NCI-H2196 (cell line): ENCODE results near the gene AHNAK.
A peak's percentile ranks its signal among the peaks of the same experiment; 100 is the strongest.
"Not testable (repeated sequence)": the region's sequence is repeated elsewhere in the genome, so short reads cannot be mapped to it uniquely, and the experiment has no call there.

Experiments used
- DNase-seq: peaks from one replicate; lab custom pipeline; 2025; ENCODE audit not compliant: unreplicated experiment; lab: John Stamatoyannopoulos, UW

AHNAK gene, protein sequence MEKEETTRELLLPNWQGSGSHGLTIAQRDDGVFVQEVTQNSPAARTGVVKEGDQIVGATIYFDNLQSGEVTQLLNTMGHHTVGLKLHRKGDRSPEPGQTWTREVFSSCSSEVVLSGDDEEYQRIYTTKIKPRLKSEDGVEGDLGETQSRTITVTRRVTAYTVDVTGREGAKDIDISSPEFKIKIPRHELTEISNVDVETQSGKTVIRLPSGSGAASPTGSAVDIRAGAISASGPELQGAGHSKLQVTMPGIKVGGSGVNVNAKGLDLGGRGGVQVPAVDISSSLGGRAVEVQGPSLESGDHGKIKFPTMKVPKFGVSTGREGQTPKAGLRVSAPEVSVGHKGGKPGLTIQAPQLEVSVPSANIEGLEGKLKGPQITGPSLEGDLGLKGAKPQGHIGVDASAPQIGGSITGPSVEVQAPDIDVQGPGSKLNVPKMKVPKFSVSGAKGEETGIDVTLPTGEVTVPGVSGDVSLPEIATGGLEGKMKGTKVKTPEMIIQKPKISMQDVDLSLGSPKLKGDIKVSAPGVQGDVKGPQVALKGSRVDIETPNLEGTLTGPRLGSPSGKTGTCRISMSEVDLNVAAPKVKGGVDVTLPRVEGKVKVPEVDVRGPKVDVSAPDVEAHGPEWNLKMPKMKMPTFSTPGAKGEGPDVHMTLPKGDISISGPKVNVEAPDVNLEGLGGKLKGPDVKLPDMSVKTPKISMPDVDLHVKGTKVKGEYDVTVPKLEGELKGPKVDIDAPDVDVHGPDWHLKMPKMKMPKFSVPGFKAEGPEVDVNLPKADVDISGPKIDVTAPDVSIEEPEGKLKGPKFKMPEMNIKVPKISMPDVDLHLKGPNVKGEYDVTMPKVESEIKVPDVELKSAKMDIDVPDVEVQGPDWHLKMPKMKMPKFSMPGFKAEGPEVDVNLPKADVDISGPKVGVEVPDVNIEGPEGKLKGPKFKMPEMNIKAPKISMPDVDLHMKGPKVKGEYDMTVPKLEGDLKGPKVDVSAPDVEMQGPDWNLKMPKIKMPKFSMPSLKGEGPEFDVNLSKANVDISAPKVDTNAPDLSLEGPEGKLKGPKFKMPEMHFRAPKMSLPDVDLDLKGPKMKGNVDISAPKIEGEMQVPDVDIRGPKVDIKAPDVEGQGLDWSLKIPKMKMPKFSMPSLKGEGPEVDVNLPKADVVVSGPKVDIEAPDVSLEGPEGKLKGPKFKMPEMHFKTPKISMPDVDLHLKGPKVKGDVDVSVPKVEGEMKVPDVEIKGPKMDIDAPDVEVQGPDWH (N-terminal part only)

DNA sequence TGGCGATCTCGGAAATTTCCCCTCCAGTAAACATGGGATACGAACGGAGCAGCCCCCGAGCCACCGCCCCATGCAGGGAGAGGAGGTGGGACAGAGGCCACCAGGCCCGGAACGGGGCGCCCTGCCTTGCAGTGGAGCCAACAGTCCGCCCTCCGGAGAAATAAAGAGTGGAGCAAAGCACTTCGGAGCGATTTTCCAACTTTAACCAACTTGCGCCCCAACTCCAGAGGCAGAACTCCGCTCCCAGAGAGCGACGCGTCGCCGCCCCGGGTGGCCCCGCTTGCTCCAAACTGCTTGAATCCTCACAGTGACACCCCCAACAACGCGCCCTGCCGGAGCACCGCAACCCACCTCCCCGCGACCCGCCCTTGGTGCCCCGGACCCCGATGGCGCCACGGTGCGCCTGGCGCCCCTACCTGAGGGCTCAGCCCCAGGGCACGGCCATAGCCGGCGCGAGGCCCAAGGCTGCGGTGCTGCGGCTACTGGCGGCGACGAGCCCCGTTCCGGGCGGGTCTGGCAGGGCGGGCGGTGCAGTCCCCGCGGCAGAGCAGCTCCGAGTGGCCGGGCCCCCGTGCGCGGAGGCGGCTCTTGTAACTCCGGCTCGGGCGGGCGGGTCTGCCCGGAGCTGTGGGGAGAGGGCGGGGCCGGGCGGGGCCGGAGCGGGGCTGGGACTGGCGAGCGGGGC, at the start of gene AHNAK:
Gene AHNAK (minus strand): TSS at position 563 of the 685 bp plus-strand sequence. CDS start 10,708 bp downstream, outside the sequence.
- no peak for DNase-seq

DNA sequence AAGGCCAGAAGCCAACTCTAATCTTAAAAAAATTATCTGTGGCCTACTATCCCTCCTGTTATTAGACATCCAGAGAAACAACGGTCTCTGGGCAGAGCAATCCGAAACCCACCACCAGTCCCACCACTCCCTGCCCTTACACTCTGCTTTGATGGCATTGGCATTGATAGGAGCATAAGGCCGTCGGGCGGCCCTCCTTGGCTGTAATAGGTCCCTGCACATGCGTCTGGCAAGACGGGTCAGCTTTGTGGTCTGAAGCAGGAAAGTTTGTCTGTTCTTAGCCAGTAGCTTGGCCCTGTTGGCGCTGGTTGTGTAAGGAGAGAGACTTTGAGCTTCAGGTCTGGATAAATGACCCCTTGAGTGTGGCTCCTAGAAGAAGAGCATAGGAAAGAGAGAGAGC, 48.5 kb upstream of the AHNAK start:
- no peak for DNase-seq

DNA sequence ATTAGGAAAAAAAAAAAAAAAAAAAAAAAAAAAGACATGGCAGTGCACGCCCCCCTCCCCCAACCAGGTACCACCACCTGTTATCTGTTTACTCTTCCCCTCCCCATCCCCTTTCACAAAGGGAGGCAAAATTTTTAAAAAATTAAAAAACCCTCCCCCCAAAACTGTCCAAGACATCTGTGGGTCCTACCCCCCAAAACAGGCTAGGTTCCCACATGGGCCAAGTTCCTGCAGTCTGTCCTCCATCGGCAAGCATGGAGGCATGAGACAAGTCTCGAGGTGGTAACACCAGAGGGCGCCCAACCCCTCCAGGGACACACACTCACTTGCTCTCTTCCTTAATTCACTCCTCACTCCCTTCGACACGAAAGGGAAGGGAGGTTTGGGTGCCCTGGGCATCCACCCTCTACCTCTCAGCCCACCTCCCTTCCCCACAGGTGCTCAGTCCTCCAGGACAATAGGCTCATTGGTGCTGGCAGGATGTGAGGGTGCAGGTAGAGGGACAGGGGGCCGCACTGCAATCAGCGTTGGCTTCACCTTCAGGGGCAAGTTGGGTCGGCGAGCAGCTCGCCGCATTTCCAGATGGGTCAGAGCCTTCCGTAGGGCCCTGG, 46.9 kb upstream of the AHNAK start:
- peak; percentile 70 for DNase-seq

DNA sequence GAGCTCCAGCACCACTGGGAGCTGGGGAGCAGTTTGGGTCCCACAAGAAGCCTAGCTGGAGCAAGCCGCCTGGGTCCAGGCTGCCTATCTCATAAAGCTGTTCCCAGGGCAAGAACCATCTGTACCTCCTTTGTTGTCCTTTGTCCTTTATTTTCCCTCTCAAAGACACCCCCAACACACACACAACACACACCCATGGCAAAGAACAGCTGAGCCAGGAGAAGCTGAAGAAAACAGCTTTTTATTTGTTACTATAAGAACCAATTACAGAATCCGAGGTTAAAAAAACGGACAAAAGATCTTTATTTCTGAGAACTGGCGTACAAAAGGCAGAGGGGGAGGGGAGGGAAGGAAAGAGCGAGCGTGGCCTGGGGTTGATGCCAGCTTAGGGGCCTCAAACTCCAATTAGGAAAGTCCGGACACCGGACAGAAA, 46.4 kb upstream of the AHNAK start:
- DNase-seq, result no peak

DNA sequence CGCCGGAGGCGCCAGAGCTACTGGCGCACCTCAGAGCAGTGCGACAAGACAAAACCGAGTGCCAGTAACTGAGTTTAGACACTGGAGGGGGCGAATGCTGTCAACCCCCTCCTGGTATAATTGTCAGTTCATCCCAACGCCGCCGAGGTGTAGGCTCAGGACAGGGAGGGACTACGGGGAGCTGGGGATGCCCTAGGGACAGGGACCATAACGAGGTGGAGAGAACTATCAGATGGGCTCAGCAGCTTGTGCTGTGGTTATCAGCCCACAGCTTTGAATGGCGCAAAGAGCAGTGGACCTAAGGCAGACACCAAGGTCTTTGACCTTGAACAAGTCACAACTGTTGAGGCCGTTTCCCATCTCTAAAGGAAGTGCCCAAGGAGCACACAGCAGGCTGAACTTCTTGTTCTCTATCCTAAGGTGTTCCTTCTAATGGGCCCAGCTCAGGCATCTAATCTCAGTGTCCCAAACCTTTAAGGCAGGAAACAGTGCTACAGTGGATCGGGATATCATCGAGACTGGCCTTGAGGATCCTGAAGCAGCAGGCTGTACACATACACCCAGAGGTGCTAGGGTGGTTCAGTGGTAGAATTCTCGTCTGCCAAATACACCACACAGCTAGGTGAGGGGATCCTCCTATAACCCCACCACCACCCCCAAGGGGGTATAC, 45.7 kb upstream of the AHNAK start:
- DNase-seq, result no peak

DNA sequence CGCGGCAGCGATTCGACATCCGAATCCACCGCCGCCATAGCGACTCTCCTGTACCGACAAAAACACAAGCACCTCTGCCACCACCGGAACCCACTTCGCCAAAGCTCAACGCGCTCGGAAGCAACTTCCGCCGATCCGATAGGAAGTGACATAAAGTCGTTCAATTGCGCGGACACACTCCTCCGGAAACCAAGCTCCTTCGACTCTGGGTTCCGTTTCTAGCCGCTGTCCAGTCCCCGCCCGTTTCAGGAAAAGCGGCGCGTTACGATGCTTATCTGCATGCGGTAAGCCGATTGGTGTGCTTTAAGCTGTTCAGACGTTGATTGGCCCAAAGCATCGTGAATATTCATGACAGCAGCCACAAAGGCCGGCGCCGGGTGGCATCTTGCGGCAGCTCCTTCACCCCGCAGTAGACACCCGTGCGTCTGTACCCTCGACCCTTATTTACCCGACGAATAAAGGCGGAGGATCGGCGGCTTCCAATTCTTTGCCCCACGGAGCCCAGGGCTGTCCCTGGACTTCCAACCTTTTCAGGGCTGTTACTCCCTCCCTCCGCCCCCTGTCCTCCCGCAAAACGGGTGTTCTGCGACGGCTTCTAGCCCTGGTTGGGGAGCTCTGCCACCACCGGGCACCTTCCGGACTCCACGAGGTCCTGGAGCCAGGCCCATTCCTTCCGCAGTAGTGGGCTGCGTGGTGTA, 45.0 kb upstream of the AHNAK start, which contains the start of gene TUT1:
Gene TUT1 (minus strand): TSS at position 76 of the 698 bp plus-strand sequence. CDS start 38 bp downstream, at position 38.
- peak; percentile 99 for DNase-seq

DNA sequence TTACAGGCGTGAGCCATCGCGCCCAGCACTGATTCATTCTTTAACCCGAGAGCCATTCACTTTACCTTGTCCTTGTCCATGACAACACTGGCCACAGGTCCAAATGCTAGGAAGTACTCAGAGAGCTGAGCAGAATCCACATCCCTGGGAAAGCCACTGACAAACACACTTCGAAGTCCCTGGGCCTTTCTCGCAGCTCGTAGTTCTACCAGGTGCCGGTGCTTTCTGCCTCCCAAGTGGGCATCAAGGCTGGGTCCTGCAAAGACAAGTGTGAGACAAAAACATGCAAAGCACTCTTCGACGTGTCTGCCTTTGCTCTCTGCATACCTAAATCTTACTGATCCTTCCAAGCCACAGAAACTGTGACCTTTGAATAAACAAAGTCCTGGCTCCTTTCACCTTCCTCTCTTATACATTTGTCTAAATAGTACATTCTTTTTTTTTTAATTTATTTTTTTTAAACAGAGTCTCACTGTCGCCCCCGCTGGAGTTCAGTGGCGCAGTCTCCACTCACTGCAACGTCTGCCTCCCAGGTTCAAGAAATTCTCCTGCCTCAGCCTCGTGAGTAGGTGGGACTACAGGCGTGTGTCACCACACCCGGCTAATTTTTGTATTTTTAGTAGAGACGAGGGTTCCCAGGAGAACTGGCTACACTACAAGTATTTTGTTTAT, 42.5 kb upstream of the AHNAK start:
- DNase-seq, result no peak

DNA sequence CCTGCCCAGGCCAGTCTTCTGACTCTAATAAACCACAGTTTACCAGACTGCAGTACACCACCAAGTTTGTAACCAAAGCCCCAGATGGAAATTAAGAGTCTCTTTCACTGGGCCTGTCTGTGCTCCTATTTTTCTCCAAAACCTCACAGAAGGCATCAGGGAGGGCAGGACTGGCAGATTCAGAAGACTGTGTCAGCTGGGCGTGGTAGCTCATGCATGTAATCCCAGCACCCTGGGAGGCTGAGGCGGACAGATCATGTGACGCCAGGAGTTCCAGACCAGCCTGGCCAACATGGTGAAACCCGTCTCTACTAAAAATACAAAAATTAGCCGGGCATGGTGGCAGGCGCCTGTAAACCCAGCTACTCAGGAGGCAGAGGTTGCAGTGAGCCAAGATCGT, 38.8 kb upstream of the AHNAK start:
- not testable (repeated sequence) for DNase-seq

DNA sequence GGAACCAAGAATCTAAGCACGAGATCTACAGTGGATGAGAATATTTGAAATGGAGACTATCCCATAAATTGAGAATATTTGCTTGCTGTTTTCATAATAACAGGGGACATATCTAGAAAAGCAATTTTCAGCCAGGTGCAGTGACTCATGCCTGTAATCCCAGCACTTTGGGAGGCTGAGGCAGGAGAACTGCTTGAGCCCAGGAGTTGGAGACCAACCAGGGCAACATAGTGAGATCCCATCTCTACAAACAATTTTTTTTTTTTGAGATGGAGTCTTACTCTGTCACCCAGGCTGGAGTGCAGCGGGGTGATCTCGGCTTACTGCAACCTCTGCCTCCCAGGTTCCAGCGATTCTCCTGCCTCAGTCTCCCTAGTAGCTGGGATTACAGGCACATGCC, 35.1 kb upstream of the AHNAK start:
- not testable (repeated sequence) for DNase-seq

DNA sequence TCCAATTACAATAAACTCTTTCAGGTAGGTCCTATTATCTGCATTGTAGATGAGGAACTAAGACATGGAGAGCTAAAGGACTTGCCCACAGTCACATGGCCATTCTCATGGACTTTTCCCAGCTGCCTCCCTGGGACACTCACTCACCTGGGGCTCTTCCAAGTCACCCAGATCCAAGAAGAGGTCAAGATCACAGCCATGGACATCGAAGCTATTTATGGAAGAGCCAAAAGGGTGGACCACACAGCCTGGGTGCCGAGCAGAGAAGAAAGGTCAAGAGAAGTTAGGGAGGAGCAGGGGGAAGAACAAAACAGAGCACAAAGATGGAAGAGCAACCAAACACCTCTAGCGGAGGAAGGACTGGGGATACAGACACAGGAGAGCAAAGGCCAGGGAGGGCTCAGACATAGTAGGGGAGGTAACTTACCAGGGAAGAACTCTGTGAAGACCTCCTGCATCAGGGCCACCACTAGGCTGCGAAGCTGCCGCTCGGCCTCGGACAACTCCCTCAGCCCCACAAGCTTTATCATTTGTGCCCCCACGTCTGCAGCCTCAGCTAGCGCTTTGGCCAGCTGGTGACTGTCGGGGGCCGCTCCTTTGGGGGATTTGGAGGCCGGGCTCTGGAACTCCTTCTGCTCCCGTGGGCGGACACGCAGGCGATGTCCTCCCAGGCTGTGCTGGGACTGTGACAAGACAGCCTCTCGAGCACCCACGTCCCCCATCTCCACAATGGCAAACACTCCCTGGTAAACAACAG, 34.5 kb upstream of the AHNAK start:
- DNase-seq, result no peak

DNA sequence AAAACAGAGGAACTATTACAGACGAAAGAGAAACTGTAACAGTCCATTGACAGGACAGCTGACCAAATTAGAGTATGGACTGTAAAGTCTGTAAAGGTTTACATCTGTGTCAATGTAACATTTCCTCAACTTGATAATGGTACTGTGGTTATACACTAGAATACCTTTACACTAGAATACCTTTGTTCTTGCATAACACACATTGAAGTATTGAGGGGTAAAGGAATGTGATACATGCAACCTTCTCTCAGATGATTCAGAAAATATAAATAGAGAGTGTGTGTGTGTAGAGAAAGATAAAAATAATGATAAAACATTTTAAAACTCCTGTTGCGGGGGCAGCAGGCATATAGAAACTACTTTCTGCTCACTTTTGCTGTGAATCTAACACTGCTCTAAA, 32.6 kb upstream of the AHNAK start:
- DNase-seq, result no peak

DNA sequence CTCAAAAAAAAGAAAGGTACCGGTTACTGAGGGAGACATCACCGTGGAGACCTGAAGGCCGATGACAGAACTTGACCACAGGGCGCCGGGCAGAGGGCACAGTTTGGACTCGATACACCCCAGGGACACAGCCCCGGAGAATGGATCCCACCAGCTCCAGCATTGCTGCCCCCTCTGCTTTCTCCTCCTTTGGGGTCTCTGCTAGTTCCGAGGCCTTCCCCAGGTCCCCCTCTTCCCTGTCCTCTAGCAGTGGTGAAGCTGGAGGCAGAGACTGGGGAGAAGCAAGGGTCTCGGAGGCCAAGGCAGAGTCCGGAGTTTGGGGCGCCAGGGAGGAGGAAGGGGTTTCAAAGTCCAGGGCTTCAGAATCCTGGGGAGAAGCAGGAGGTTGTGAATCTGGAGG, 31.9 kb upstream of the AHNAK start:
- no peak for DNase-seq

DNA sequence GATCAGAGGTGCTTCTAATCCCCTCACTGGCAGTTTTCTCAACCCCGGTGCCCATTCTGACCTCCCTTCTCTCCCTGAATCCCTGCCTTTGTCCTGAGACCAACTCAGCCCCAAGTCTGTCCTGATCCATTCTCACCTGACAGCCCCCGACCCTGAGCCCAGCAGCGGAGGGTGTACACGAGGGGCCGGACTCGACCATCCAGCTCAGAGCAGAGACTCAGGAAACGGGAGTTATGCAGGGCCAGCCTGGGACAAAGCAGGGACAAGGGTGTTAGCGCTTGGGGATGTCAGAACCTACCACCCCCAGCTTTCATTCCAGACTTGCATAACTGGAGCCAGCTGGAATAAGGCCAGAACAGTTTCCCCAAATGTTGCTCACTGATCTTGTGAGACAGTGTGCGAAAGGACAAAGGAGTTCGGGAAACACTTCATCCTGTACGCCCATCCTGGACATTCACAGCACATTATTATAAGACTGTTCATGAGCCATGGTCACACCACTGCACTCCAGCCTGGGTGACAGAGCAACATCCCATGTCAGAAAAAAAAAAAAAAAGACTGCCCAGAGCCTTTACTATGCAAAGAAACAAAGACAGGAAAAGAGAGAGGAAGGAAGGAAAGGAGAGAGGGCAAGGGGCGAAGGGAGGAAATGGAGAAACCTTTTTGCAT, 30.6 kb upstream of the AHNAK start:
- DNase-seq, result no peak

DNA sequence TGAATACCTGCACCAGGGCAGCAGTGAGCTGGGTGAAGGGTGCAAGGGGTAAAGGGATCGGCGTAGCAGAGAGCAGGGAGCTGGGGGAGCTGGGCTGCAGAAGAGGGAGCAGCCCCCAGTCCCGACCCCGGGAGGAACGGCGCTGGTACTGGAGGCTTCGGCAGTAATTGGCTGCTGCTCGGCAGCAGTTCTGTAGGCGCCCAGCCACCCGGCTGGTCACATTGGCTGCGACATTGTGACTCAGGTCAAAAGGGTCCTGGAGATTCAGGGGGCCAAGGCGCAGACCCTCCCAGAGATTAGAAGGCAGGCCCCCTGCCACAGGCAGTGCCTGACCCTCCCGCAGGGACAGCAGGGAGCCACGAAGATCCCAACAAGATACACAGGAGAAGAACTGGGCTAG, 29.2 kb upstream of the AHNAK start:
- no peak for DNase-seq

DNA sequence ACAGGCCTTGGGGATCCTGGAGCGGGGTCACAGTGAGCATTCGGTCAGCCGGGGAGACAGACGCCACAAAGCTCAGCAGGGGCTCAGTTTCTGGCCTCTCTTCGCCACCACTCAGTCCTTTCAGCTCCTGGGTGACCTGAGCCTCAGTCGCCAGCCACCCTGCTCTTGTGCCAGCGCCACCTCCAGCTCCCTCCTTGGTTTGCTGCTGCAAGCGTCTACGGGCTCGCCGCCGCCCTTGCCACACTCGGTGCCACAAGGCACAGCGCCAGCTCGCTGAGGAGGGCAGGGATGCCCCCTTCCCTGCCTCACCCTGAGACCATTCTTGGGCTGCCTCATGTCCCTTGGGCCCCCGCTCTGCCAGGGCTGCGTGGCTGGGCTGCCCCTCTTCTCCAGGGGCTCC, 28.6 kb upstream of the AHNAK start:
- no peak for DNase-seq

DNA sequence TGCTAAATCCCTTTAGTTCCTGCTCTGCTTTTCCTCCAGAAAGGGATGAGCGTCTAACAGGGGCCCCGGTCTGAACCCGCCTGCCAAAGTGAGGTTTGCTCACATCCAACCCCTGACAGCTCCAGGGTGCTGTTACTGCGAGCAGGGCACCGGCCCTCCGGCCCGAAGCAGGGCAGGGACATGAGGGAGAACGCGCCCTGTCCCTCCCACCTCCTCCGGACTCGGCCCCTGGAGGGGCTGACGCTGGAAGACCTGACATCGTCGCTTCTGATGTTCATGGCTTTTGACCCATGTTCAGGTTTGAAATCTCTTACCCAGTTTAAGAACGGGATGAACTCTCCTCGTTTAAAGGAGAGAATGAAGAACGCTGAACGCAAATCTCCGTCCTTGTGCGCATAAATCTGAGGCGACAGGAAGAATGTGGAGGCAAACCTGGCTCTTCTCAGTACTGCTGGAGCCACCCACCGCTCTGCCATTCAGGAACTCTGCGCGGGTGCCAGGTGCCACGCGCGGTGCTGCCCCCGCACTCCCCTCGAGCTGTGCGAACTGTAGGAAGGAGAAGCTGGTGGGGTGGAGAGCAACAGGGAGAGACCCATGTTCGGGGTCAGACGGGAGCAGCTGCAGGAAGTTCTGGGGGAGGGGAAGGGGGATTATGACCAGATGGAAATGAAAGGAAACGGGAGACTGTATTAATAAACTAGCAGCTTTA, 27.9 kb upstream of the AHNAK start:
- peak; percentile 18 for DNase-seq
